Activated CD4-positive, alpha-beta T cell treated with anti-CD3 and anti-CD28 coated beads, Interleukin-2, amount 10 ng/mL, durations not matched to agents 7 days and 5 days (primary cell): ENCODE measurements around the gene CLOCK. TPM values are rescaled to one million over a fixed set of nuclear protein-coding genes. Genes with fewer than 3 reads are reported as not detected.
"Not testable (repeated sequence)": the region's sequence is repeated elsewhere in the genome, so short reads cannot be mapped to it uniquely, and the experiment has no call there.

ENCODE experiments used
- CTCF ChIA-PET: fragments of 350-600 bp; sonication (Branson Sonifier 250); formaldehyde crosslinking; loops from one replicate; lab custom pipeline; 2021; ENCODE audit warnings: antibody characterized with exemption; lab: Charles Lee
- POLR2A ChIA-PET: fragments of 350-600 bp; sonication (Branson Sonifier 250); formaldehyde crosslinking; loops from one replicate; lab custom pipeline; 2021; ENCODE audit warnings: antibody characterized with exemption; lab: Charles Lee
- DNase-seq: peaks from one replicate; pipeline ENCODE4 v3.0.0-alpha.2; 2020
- H3K27ac Mint-ChIP-seq: one replicate; pipeline ENCODE4 v1.8.0; 2021; ENCODE audit warnings: mild to moderate bottlenecking, moderate library complexity, mixed read lengths
- H3K27me3 Mint-ChIP-seq: one replicate; pipeline ENCODE4 v1.8.0; 2021; ENCODE audit warnings: mixed read lengths
- H3K36me3 Mint-ChIP-seq: one replicate; pipeline ENCODE4 v1.8.0; 2021; ENCODE audit warnings: low read depth, mixed read lengths
- H3K4me1 Mint-ChIP-seq: one replicate; pipeline ENCODE4 v1.8.0; 2021; ENCODE audit warnings: mixed read lengths
- H3K4me3 Mint-ChIP-seq: one replicate; pipeline ENCODE4 v1.8.0; 2021; ENCODE audit warnings: mild to moderate bottlenecking, moderate library complexity, mixed read lengths
- H3K9me3 Mint-ChIP-seq: one replicate; pipeline ENCODE4 v1.8.0; 2021; ENCODE audit warnings: mixed read lengths
- total RNA-seq, 2 experiments: library from RNA; stranded (reverse); gene quantifications; one replicate each; pipeline ENCODE4 v1.2.3, GENCODE V29; 2021

Gene CLOCK
- total RNA-seq, 2 experiments from 2014 or later: 8.0 to 11.8 TPM

DNA sequence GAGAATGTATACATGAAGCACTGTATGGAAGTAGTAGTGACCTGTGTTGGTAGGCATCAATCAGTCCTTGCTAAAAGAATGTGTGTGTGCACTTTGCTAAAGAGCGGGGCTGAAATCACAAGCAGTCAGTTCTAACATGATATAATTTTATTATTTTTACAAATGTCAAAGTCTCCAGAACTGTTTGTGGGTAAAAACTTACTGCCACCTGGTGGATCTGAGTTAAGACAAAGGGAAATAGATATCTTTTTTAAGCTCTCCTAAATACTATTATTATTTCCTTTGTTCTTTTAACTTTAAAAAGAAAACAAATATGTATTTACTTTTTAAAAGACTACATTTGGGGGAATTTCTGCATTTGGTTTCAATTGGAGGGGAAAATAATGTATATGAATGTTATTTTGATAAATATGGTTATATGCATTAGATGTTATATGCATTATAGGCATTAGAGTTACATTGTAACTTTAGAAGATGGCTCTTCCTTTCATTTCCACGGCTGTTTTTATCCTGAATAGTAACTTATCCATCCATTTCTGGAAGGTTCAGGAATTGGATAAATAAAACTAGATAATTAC is 7.8 kb upstream of the CLOCK start:
- peaks cover 10% of the 10 kb centered on the region for H3K4me1 Mint-ChIP-seq
- POLR2A ChIA-PET: no interaction called here
- peak; percentile 25 for DNase-seq
- H3K4me3 Mint-ChIP-seq: no peak overlapping the region
- H3K36me3 Mint-ChIP-seq: peaks cover 4% of the 10 kb centered on the region
- peaks cover 28% of the 10 kb centered on the region for H3K27me3 Mint-ChIP-seq
- CTCF ChIA-PET: interaction anchor here (0.6 kb wide), 1 partner anchor 19 kb away, joined by 3 read pairs; no protein-coding TSS in a partner anchor
- peaks cover 14% of the 10 kb centered on the region for H3K9me3 Mint-ChIP-seq
- H3K27ac Mint-ChIP-seq: no peak overlapping the region

DNA sequence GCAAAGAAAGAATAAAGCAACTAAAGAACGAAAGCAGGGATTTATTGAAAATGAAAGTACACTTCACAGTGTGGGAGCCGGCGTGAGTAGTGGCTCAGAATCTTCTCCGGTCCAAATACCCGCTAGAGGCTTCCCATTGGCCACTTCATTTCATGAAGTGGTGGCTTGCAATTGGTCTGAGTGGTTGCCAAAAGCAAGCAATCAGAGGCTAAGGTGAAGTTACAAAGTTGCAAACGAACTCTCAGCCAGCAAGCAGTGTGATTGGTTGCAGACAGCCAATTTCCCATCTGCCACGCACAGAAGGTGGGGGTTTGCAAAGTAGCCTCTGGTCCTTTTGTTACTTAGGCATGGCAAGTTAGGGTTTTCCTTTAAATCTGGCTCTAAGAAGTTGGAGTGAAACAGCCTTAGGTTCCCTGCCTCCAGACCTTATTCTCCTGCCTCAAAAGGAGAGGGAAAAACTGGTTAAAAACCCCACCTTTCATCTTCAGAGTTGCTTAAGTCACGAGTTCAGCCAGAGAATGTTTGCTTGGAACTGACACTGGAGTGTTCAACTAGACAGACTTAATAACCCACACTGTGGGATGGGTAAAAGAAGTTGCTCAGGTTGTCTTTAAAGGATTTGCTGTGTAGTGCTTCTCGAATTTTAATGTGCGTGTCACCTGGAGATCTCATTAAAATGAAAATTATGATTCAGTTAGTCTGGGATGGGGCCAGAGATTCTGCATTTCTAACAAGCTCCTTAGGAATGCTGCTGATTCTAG is 6.9 kb upstream of the CLOCK start:
- H3K4me1 Mint-ChIP-seq: peaks cover 16% of the 10 kb centered on the region
- H3K27ac Mint-ChIP-seq: no peak overlapping the region
- H3K9me3 Mint-ChIP-seq: peaks cover 8% of the 10 kb centered on the region
- peak overlapping the region; percentile 14 for H3K4me3 Mint-ChIP-seq
- DNase-seq: peak; percentile 11
- POLR2A ChIA-PET: no interaction called here
- CTCF ChIA-PET: no interaction called here
- peaks cover 32% of the 10 kb centered on the region for H3K27me3 Mint-ChIP-seq
- peaks cover 4% of the 10 kb centered on the region for H3K36me3 Mint-ChIP-seq

- H3K27ac Mint-ChIP-seq, DNase-seq, H3K36me3 Mint-ChIP-seq, POLR2A ChIA-PET, H3K9me3 Mint-ChIP-seq, H3K4me3 Mint-ChIP-seq: not testable (repeated sequence)
- Mint-ChIP-seq H3K4me1 (peaks cover 31% of the 10 kb centered on the region), H3K27me3 (peaks cover 38% of the 10 kb centered on the region)
- CTCF ChIA-PET: interaction anchor here (1.1 to 1.2 kb wide), 2 partner anchors 15 to 199 kb away, joined by 3 to 5 read pairs; no protein-coding TSS in a partner anchor
Measured at GRCh38 chr4:55551964-55552363, 5.3 kb upstream of the CLOCK start.

GRCh38 chr4:55549888-55550287 is 3.2 kb upstream of the CLOCK start:
- no peak overlapping the region for H3K4me3 Mint-ChIP-seq
- H3K27ac Mint-ChIP-seq: no peak overlapping the region
- no peaks in the 10 kb centered on the region for H3K36me3 Mint-ChIP-seq
- peaks cover 38% of the 10 kb centered on the region for H3K27me3 Mint-ChIP-seq
- H3K9me3 Mint-ChIP-seq: no peaks in the 10 kb centered on the region
- CTCF ChIA-PET: interaction anchor here (1.5 kb wide), 1 partner anchor 204 kb away, joined by 7 read pairs; the partner anchor contains the start of gene SRD5A3
- H3K4me1 Mint-ChIP-seq: peaks cover 37% of the 10 kb centered on the region
- POLR2A ChIA-PET: no interaction called here
- no peak for DNase-seq

- CTCF ChIA-PET: no interaction called here
- Mint-ChIP-seq H3K9me3 (no peaks in the 10 kb centered on the region), H3K27me3 (peaks cover 39% of the 10 kb centered on the region), H3K4me1 (peaks cover 50% of the 10 kb centered on the region), H3K27ac (no peak overlapping the region), H3K4me3 (peak overlapping the region; percentile 88), H3K36me3 (no peaks in the 10 kb centered on the region)
- DNase-seq: no peak
- POLR2A ChIA-PET: no interaction called here
Measured at GRCh38 chr4:55547918-55548317, 1.2 kb upstream of the CLOCK start.

DNA sequence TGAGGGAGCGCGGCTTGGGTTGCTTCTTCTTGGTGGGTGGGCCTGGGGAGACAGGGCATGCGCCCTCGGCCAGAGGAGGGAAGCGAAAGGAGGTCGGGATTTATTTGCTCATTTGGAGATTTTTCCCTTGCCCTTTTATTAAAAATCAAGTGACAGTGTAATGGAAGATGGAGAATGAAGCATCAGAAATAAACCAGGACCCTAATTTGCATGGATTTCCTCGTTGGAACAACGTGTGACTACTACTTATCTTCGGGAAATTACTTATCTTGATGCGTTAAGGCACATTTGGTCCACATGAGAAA is 709 bp upstream of the CLOCK start:
- H3K9me3 Mint-ChIP-seq: no peaks in the 10 kb centered on the region
- POLR2A ChIA-PET: no interaction called here

GRCh38 chr4:55546506-55546755 is 278 bp downstream of the CLOCK start:
- DNase-seq: no peak
- Mint-ChIP-seq H3K36me3 (no peaks in the 10 kb centered on the region), H3K27me3 (peaks cover 30% of the 10 kb centered on the region), H3K27ac (peak overlapping the region; percentile 66), H3K9me3 (no peaks in the 10 kb centered on the region), H3K4me1 (peaks cover 55% of the 10 kb centered on the region), H3K4me3 (peak overlapping the region; percentile 88)
- CTCF ChIA-PET: interaction anchor here (0.5 to 1.4 kb wide), 2 partner anchors 11 to 400 kb away, joined by 5 read pairs; no protein-coding TSS in a partner anchor
- POLR2A ChIA-PET: no interaction called here

More for the DNA sequence above, 709 bp upstream of the CLOCK start:
- peak overlapping the region; percentile 88 for H3K27ac Mint-ChIP-seq
- peak overlapping the region; percentile 88 for H3K4me3 Mint-ChIP-seq
- peaks cover 34% of the 10 kb centered on the region for H3K27me3 Mint-ChIP-seq
- H3K4me1 Mint-ChIP-seq: peaks cover 53% of the 10 kb centered on the region
- H3K36me3 Mint-ChIP-seq: no peaks in the 10 kb centered on the region
- no peak for DNase-seq
- CTCF ChIA-PET: no interaction called here

DNA sequence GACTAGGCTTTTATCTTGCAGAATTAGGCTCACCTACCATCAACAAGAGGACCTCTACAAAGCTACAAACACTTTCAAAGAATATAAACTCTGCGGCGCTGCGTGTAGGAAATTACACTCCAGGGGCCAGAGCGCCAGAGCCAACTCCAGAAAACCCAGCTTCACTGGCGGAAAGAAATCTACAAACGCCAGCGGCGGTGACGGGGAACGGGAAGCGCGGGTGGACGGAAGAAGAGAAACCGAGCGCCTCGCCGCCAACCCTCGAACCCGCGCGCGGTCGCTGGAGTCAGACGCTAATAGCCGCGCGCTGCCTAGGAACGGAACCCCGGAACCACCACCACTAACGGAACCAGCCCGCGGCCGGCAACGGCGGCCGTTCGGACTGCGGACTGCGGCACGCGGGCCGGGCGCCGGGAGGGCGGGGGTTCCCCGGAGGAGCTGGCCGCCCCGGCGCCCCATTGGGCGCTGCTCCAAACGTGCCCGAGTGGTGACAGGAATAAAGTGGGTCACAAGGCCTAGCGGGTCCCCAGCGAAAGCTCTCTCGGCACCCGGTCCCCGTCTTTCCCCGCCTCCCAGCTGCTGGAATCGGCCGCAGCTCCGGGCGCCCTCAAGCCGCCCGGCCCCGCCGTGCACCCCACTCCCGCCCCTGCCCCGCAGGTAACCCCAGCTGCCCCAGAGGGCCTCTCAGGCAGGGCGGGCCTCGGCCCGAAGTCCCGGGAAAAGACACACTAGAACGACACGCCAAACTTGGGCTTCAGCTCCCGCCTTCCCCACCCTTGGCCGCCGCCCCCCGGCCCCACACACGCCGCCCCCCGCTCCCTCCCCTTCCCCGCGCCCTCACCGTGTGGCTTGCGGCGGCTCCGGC is 836 bp downstream of the CLOCK start:
- ChIA-PET CTCF (interaction anchor here (0.5 to 1.4 kb wide), 5 partner anchors 11 to 400 kb away, joined by 3 to 5 read pairs (median 4); partner anchors contain the start of gene TMEM165), POLR2A (interaction anchor here (0.7 kb wide), 1 partner anchor 146 kb away, joined by 3 read pairs; no protein-coding TSS in a partner anchor)
- H3K9me3 Mint-ChIP-seq: no peaks in the 10 kb centered on the region
- no peaks in the 10 kb centered on the region for H3K36me3 Mint-ChIP-seq
- DNase-seq: peak; percentile 52
- peak overlapping the region; percentile 91 for H3K27ac Mint-ChIP-seq
- H3K27me3 Mint-ChIP-seq: peaks cover 29% of the 10 kb centered on the region
- H3K4me3 Mint-ChIP-seq: peak overlapping the region; percentile 88
- peaks cover 56% of the 10 kb centered on the region for H3K4me1 Mint-ChIP-seq

DNA sequence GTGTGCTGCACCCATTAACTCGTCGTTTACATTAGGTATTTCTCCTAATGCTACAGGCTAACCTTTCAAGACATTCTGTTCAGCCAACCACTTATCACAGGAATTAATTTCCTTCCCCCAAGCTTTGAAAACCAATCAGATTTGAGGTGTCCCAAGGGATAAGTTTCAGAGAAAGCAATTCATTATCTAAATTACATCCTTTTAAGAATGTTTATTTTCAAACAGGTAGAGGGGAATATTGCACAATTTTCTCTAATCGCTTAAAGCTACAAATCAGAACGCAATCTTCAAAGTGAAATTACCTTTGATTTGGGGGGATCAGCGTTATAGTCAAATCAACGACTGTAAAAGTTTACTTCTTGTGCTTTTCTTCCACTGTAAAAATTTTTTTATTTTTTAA is 1.6 kb downstream of the CLOCK start:
- DNase-seq: no peak
- Mint-ChIP-seq H3K4me3 (peak overlapping the region; percentile 88), H3K27ac (peak overlapping the region; percentile 91), H3K36me3 (peaks cover 2% of the 10 kb centered on the region), H3K9me3 (no peaks in the 10 kb centered on the region), H3K27me3 (peaks cover 25% of the 10 kb centered on the region), H3K4me1 (peaks cover 55% of the 10 kb centered on the region)
- ChIA-PET CTCF (interaction anchor here (1.0 to 1.4 kb wide), 3 partner anchors 10 to 154 kb away, joined by 3 to 5 read pairs (median 4); partner anchors contain the start of gene TMEM165), POLR2A (no interaction called here)

- peaks cover 2% of the 10 kb centered on the region for H3K36me3 Mint-ChIP-seq
- peaks cover 14% of the 10 kb centered on the region for H3K27me3 Mint-ChIP-seq
- no peak overlapping the region for H3K27ac Mint-ChIP-seq
- POLR2A ChIA-PET: interaction anchor here (0.6 kb wide), 1 partner anchor 98 kb away, joined by 3 read pairs; no protein-coding TSS in a partner anchor
- DNase-seq: no peak
- peaks cover 48% of the 10 kb centered on the region for H3K4me1 Mint-ChIP-seq
- no peak overlapping the region for H3K4me3 Mint-ChIP-seq
- CTCF ChIA-PET: interaction anchor here (1.5 kb wide), 1 partner anchor 9 kb away, joined by 3 read pairs; no protein-coding TSS in a partner anchor
- H3K9me3 Mint-ChIP-seq: no peaks in the 10 kb centered on the region
Measured at GRCh38 chr4:55543858-55544257, 2.9 kb downstream of the CLOCK start.

GRCh38 chr4:55540271-55540670 is 6.4 kb downstream of the CLOCK start:
- no peak overlapping the region for H3K4me3 Mint-ChIP-seq

DNA sequence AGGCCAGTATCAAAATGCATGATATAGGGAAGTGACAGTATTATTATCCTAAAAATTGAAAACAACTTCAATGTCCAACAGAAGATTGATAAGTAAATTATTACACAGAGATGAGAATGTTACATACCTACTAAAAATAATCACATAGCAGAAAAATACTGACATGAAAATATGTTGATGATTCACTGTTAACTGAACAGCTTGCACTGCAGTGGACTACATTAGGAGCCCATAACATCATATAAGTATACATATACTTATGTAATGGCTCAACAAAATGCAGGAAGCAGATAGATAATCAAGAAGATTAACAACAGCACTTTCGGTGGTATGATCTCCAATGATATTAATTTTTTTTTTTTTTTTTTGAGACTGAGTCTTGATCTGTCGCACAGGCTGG is 7.1 kb downstream of the CLOCK start:
- ChIA-PET CTCF (no interaction called here), POLR2A (no interaction called here)
- no peak for DNase-seq
- Mint-ChIP-seq H3K9me3 (peaks cover 9% of the 10 kb centered on the region), H3K27ac (no peak overlapping the region), H3K4me1 (peaks cover 37% of the 10 kb centered on the region), H3K27me3 (peaks cover under 1% of the 10 kb centered on the region), H3K4me3 (no peak overlapping the region), H3K36me3 (peaks cover 12% of the 10 kb centered on the region)

More at GRCh38 chr4:55540271-55540670, 6.4 kb downstream of the CLOCK start:
- H3K4me1 Mint-ChIP-seq: peaks cover 42% of the 10 kb centered on the region
- H3K27me3 Mint-ChIP-seq: peaks cover 2% of the 10 kb centered on the region
- peaks cover 12% of the 10 kb centered on the region for H3K36me3 Mint-ChIP-seq
- CTCF ChIA-PET: no interaction called here
- no peak overlapping the region for H3K27ac Mint-ChIP-seq
- DNase-seq: no peak
- H3K9me3 Mint-ChIP-seq: peaks cover 9% of the 10 kb centered on the region
- POLR2A ChIA-PET: no interaction called here
